Bronchial epithelial cell (primary cell): ENCODE measurements around the gene EPSTI1. TPM values are rescaled to one million over a fixed set of nuclear protein-coding genes. Genes with fewer than 3 reads are reported as not detected.

Source experiments
- DNase-seq: peaks from one replicate; pipeline ENCODE4 v3.0.0-alpha.2; 2010; ENCODE audit warnings: low read depth
- FAIRE-seq: peaks from 2 replicates; lab custom pipeline; 2011; peaks lifted over from hg19 to GRCh38; lab: Jason Lieb, UNC
- H3K27me3 ChIP-seq: 2 replicates; pipeline ENCODE4 v1.5.1; 2011; ENCODE audit warnings: low read length; ENCODE audit not compliant: control insufficient read depth, insufficient read depth
- H3K36me3 ChIP-seq: 2 replicates; pipeline ENCODE4 v1.5.1; 2011; ENCODE audit warnings: low read length; ENCODE audit not compliant: control insufficient read depth, insufficient read depth
- H3K4me3 ChIP-seq: 2 replicates; pipeline ENCODE4 v1.5.1; 2011; ENCODE audit warnings: mild to moderate bottlenecking, low read depth, low read length, control low read depth
- total RNA-seq: library from RNA; depleted of rRNA; stranded (reverse); fragments of >200 nt; gene quantifications from 2 replicates; pipeline ENCODE4 v1.2.1, GENCODE V29; 2014
- TF ChIP-seq, protein P1 (sequence below): IDR thresholded peaks from 2 replicates; pipeline ENCODE4 v1.5.1; 2011; ENCODE audit warnings: mild to moderate bottlenecking, moderate library complexity, low read length, control low read depth, inconsistent platforms; ENCODE audit not compliant: insufficient read depth, severe bottlenecking

The EPSTI1 gene
- total RNA-seq, 1 donor from 2014 or later = 0.53 TPM

DNA sequence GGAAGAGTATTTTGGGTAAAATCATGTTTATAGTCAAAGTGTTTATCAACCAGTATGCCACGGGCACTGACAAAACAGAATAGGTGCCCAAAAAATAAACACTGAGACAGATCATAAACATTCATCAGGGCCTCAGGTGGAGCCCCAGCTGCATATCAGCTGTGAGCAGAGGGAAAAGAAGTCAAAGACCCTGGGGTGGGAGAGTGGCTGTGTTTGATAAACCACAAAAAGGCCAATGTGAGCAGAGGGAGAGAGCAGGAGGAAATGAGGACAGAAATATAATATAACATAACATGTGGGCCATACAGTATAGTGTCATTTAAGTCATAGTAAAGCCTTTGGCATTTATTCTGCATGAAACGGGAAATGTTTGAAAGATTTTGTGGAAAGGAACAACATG is 10.0 kb upstream of the EPSTI1 start:
- Histone ChIP-seq H3K4me3 (no peak overlapping the region), H3K36me3 (no peaks in the 10 kb centered on the region), H3K27me3 (no peaks in the 10 kb centered on the region)
- FAIRE-seq (no peak), DNase-seq (no peak)
- TF ChIP-seq, protein P1, sequence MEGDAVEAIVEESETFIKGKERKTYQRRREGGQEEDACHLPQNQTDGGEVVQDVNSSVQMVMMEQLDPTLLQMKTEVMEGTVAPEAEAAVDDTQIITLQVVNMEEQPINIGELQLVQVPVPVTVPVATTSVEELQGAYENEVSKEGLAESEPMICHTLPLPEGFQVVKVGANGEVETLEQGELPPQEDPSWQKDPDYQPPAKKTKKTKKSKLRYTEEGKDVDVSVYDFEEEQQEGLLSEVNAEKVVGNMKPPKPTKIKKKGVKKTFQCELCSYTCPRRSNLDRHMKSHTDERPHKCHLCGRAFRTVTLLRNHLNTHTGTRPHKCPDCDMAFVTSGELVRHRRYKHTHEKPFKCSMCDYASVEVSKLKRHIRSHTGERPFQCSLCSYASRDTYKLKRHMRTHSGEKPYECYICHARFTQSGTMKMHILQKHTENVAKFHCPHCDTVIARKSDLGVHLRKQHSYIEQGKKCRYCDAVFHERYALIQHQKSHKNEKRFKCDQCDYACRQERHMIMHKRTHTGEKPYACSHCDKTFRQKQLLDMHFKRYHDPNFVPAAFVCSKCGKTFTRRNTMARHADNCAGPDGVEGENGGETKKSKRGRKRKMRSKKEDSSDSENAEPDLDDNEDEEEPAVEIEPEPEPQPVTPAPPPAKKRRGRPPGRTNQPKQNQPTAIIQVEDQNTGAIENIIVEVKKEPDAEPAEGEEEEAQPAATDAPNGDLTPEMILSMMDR = no peak

DNA sequence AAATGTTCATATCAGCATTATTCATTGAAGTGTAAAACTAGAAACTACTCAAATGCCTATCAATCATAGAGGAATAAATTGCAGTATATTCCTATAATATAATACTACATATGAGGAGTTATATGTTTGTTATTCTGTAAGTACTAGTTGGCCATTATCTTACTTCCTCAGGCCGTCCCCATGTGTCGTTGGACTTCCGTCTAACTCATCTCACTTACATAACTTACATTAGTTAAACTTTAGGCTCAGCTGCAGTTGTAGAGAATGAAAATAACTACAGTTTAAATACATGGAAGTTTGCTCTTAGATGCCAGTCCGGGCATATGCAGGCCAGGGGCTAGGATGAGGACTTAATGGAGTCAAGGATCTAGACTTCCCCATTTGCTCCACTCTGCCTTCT is 8.6 kb upstream of the EPSTI1 start:
- Histone ChIP-seq H3K4me3 (no peak overlapping the region), H3K27me3 (no peaks in the 10 kb centered on the region), H3K36me3 (no peaks in the 10 kb centered on the region)
- FAIRE-seq (no peak), DNase-seq (no peak)
- TF ChIP-seq, protein P1 = no peak

DNA sequence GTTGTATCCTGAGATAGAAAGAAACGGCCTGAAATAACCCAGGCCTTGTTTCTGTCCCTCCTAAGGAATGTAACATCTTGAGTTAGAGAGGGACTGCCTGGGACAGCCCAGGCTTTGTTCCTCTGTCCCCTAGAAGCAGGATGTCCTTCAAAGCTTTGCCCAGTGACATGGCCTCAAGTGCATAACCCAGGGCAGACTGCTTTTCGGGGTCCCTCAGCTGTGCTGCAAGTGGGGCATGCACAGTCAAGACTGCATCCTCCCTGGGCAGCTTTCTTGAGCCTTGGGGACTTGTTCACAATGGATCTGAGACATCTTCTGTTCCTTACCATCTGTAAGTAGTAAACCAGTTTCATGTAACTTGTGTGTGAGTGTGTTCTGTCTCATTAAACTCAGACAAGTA is 7.5 kb upstream of the EPSTI1 start:
- FAIRE-seq (no peak), DNase-seq (no peak)
- no peak overlapping the region for H3K4me3 ChIP-seq
- TF ChIP-seq, protein P1 = no peak
- no peaks in the 10 kb centered on the region for H3K36me3 ChIP-seq
- H3K27me3 ChIP-seq = no peaks in the 10 kb centered on the region

DNA sequence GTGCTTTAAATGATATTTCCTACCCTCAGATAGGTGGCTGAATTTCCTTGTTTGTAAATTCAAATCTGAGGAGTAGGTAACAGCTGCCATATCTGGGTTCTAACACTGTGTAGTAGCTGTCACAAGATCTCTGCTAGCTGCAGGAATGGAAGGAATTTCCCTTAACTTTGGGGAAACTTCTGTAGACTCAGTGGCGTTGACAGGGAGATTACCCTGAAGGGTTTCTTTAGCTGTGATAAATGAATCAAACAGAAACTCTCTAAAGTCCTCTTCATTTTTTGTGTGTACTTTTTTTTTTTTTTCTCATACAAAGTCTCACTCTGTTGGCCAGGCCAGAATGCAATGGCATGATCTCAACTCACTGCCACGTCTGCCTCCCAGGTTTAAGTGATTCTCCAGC is 5.3 kb upstream of the EPSTI1 start:
- H3K4me3 ChIP-seq = no peak overlapping the region
- FAIRE-seq = no peak
- no peak for DNase-seq

DNA sequence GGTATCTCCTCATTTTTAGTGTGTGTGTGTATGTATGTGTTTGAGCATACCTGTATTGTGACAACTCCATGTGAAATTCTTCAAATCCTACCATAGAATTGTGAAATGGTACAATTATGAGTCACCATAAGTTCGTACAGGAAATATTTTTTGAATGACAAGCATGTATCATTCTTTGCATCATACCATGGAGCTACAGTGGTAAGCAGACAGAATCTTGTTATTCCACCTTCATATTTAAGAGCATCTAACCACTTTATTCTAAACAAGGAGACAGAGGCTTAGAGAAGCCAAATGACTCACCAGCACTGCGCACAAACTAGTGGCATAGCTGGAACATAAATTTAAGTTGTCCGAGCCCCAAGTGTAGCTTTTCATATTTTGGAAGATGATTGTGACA is 4.5 kb upstream of the EPSTI1 start:
- TF ChIP-seq, protein P1 = no peak
- no peaks in the 10 kb centered on the region for H3K27me3 ChIP-seq
- DNase-seq (peak; percentile 100), FAIRE-seq (no peak)
- H3K4me3 ChIP-seq = no peak overlapping the region
- no peaks in the 10 kb centered on the region for H3K36me3 ChIP-seq

More for the DNA sequence above, 5.3 kb upstream of the EPSTI1 start:
- no peaks in the 10 kb centered on the region for H3K36me3 ChIP-seq
- no peaks in the 10 kb centered on the region for H3K27me3 ChIP-seq
- TF ChIP-seq, protein P1 = no peak

DNA sequence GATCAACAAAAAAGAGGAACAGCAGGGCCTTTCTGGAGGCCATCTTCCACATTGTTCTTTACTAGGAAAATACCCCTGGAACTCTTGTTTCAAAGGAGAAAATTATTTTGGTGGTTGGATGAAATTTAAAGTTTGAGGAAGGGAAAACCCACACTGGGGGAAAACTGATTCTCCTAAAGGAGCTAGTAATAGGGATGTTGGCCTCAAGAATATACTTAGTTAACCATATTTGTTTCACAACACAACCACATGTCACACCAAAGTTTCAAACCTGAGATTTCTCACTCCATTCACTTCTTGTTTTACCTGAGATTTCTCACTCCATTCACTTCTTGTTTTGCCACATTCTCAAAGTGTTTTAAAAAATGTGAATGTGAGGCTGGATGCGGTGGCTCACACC is 2.8 kb upstream of the EPSTI1 start:
- no peaks in the 10 kb centered on the region for H3K27me3 ChIP-seq
- FAIRE-seq (no peak), DNase-seq (no peak)
- H3K36me3 ChIP-seq = no peaks in the 10 kb centered on the region
- no peak overlapping the region for H3K4me3 ChIP-seq
- TF ChIP-seq, protein P1 = no peak
